Left cardiac atrium (tissue), 4 donors: ENCODE data around the gene TCP1. TPM values are rescaled to one million over a fixed set of nuclear protein-coding genes. Genes with fewer than 3 reads are reported as not detected.
A peak's percentile ranks its signal among the peaks of the same experiment; 100 is the strongest.

Experiments
- ATAC-seq, 2 donors: fragments of 200-7000 bp; cut with Tn5 transposase; one replicate each; pipeline ENCODE4 v1.9.1; 2020; ENCODE audit warnings: mild to moderate bottlenecking in 2 of 2, moderate library complexity in 2 of 2
- DNase-seq: peaks from one replicate; pipeline ENCODE4 v3.0.0-alpha.2; 2020
- intact Hi-C, 2 donors: fragments of 100-400 bp; cut with DNase I; formaldehyde crosslinking; loops; one replicate each; pipeline versions ENCODE4 v1.14.1 to v1.15.1; 2022 to 2023
- total RNA-seq, 2 donors: library from RNA; stranded (reverse); fragmentation: NEBNext Ultra II Directional; extraction: Animal tissue kit (Norgen Biotek cat#: 25700); gene quantifications; one replicate each; pipeline ENCODE4 v1.2.1, GENCODE V29; 2021
- donor health status: DM: no; HTN: yes; CAD: no.
- donor health status: DM: no; HTN: yes; CAD: no; lungs with severe emphysema.
- donor health status: DM: yes; HTN: yes; CAD: no.
- donor health status: Dilated cardiomyopathy.

Gene TCP1
- total RNA-seq, 2 donors from 2014 or later = 145 to 165 TPM

DNA sequence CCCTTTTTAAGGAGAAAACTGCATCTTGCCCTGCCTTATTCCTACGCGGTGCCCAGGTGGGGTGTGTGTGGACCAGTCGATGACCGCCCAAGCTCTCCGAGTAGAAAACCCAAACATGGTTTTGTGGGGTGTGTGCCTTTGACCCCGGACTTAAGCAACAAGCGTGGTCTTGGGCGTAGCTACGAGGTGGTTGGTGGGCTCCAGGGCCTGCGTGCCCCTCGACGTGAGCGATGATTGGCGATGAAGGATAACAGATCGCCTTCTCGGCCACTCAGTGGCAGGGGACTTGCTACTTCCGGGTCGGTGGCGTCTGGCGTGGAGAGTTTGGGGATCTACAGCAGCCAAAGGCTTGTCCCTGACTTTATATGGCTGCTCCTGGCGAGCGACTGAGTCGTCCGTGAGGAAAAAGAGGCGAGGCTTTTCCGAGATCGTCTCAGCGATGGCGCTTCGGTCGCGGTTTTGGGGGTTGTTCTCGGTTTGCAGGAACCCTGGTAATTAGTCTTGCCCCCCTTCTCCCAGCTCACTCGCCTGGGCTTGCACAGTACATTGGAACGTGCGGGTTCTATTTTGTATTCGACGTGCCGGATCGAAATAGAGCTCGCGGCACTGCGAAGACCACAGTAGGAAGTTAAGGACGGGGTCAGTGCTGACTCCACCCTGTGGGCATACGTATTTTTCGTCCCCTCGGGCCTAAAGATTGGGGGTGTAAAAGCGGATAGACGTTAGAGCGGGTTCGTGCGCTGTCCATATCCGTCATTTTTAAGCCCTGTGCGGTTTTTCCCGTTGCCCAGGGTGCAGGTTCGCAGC lies 950 bp upstream of the TCP1 start, which contains the start of gene MRPL18:
Gene MRPL18, plus strand, starts transcription at position 319 of the 807 bp plus-strand sequence. Its CDS starts 121 bp downstream, at position 440.
- DNase-seq = peak; percentile 97
- ATAC-seq = peak; percentile 94 to 95
- intact Hi-C loops = no loop called here

DNA sequence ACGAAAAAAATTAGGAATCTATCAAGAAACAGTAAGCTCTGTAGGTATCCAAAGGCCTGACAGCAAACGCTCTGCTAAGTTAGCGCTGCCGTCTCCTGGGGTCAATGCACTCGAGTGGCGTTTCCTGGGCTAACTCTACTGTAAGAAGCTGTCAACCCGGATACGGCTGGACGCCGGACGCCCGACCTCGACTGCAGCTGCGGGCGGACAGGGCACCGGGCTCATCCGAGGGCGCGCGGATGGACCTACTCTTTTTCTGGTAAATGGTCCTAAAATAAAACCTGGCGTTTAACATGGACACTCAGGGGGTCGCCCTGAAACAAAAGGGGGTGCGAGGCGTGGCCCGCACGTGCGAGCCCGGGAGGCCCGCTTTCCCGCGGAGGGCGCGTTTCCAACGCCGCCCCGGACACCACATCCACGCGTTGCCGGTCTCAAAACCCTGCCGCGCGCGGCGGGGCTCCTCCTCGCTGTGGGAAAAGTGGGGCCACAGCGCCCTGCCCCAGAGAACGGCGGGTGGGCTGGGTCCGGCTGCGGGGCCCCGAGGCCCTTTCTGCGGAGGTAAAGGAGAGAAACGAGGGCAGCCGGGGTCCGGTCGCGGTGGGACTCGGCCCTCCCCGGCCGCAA lies 537 bp downstream of the TCP1 start:
- peak in 1 of 2 donors; percentile 9 for ATAC-seq
- DNase-seq = peak; percentile 53
- intact Hi-C loops = loop anchor here in 1 of 2 donors (2.0 kb wide), 1 partner anchor 96 kb away; the partner anchor contains the start of gene SOD2

DNA sequence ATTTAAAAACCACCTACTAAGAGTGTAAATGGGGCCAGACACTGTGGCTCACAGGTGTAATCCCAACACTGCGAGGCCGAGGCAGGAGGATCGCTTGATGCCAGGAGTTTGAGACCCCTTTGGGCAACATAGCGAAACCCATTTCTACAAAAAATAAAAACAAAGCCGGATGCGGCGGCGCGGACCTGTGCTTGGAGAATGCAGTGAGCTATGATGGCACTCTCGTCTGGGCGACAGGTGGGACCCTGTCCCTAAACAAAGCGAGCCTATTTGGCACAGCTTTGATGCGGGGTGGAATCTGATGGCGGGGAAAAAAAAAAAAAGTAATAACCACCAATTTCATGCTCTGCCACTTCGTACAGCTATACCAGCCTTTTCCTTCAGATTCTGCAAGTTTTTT lies 1.1 kb downstream of the TCP1 start:
- ATAC-seq (no peak), DNase-seq (no peak)
- intact Hi-C loops = loop anchor here in 1 of 2 donors (2.0 kb wide), 1 partner anchor 95 kb away; the partner anchor contains the start of gene SOD2

DNA sequence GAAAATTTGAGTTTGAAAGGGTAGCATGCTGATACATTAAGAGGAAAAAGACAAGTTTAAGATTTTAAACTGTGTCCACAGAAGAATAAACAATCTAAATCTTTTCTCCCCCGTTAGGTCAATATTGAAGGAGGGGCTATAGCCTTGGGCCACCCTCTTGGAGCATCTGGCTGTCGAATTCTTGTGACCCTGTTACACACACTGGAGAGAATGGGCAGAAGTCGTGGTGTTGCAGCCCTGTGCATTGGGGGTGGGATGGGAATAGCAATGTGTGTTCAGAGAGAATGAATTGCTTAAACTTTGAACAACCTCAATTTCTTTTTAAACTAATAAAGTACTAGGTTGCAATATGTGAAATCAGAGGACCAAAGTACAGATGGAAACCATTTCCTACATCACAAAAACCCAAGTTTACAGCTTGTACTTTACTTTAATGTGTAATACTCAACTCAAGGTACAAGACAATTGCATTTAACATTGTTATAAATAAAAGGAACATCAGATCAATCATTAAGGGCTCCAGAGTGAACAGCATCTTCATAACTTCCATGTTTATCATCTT lies 10.8 kb downstream of the TCP1 start:
- intact Hi-C loops = no loop called here
- DNase-seq (no peak), ATAC-seq (no peak)

DNA sequence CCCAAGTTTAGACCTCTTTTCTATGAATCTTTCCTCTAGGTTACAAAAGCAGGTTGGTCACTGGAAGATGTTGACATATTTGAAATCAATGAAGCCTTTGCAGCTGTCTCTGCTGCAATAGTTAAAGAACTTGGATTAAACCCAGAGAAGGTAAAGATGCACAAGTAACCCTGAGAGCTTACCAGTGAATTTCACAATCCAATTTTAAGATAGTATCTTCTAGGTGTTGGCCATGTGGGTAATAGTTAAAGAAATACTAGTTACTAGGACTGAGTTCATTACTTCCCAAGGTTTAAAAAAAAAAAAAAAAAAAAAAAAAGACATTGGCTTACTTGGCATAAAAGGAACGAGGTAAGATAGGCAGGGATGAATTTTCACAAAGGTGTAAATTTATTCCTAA lies 11.3 kb downstream of the TCP1 start:
- intact Hi-C loops = no loop called here
- no peak for ATAC-seq
- DNase-seq = no peak

DNA sequence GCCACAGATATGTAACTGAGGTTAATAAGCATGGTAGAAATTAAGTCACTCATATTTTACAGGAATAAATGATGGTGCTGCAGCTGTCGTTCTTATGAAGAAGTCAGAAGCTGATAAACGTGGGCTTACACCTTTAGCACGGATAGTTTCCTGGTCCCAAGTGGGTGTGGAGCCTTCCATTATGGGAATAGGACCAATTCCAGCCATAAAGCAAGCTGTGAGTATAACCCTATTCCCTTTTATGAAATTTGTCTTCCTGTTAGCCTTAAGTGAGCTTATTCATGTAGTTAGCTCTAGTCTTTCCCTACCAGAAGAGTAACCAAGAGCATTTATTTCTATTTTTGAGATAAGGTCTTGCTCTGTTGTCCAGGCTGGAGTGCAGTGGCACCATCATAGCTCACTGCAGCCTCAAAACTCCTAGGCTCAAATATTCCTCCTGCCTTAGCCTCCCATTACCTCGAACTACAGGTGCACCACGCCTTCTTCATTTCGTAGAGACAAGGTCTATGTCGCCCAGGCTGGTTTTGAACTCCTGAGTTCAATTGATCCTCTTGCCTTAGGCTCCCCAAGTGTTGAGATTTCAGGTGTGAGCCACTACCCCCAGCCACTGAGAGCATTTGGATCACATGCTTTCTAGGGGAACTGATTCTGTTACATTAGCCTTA lies 12.0 kb downstream of the TCP1 start:
- ATAC-seq (no peak), DNase-seq (no peak)
- intact Hi-C loops = no loop called here

DNA sequence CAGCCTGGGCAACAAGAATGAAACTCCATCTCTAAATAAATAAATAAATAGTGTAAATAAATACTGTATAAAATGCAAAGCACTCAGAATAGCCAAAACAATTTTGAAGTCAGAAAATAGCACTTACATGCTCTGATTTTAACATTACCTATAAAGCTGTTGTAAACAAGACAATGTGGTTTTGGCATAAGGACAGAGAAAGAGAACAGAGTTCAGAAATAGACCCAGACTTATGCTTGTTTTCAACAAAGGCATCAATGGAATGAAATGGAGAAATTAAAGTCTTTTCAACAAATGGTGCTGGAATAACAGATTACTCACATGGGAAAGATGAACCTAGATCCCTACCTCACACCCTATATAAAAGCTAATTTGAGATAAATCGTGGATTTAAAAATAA lies 17.2 kb downstream of the TCP1 start:
- no peak for DNase-seq
- intact Hi-C loops = no loop called here
- ATAC-seq = no peak

DNA sequence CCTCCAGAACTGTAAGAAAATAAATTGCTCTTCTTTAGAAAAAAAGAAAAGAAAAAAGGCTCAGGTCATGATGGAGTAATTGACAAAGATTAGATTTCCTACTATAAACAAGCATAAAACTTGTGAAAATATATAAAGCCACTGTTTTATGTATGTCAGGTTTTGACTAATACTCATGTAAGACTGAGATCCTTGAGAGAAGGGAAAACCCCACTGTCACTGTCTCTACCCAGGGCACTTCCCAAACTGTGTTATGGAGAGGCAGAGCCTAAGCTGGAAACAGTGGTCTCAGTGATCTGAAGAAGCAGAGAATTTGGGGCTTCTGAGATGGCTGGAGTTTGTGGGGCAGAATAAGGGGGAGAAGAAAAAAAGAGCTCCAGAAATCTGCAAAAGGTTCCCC lies 19.9 kb downstream of the TCP1 start:
- no peak for ATAC-seq
- DNase-seq = no peak
- intact Hi-C loops = no loop called here

DNA sequence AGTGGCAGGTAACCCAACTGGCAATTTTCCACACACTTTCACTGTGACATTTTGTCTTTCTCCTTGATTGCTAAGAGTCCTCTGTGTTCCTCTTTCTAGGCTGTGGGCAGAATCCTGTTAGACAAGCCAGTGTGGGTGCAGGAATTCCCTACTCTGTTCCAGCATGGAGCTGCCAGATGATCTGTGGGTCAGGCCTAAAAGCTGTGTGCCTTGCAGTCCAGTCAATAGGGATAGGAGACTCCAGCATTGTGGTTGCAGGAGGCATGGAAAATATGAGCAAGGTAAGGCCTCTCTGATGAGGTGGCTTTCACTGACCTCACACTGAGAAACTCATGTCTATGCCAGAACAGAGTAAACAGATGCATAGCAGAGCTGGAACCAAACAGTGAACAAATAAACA lies 22.5 kb downstream of the TCP1 start:
- no peak for ATAC-seq
- intact Hi-C loops = no loop called here
- no peak for DNase-seq

DNA sequence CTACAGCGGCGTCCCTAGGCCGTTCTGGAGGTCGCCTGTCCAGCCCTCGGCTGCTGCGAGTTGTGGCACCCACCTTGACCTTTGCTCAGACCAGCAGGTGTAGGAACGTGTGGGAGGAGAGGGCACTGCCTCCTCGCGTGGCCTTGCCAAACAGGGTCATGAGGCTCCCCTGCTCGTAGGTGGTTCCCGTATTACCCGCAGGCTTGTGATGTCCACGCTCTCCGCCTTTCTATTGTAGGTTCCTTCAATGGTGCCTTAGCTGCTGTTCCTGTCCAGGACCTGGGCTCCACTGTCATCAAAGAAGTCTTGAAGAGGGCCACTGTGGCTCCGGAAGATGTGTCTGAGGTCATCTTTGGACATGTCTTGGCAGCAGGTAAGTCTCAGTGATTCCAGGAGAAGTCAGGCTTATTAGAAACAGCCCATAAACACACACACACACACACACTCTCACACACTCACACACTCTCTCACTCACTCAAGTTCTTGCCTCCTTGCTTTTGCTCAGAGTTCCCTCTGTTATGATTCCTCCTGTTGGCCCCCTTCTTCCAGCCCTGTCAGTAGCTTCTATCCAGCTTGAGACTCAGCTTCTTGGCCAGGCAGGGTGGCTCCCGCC lies 26.6 kb downstream of the TCP1 start:
- intact Hi-C loops = no loop called here
- DNase-seq = peak; percentile 32
- peak in 1 of 2 donors; percentile 0 for ATAC-seq

DNA sequence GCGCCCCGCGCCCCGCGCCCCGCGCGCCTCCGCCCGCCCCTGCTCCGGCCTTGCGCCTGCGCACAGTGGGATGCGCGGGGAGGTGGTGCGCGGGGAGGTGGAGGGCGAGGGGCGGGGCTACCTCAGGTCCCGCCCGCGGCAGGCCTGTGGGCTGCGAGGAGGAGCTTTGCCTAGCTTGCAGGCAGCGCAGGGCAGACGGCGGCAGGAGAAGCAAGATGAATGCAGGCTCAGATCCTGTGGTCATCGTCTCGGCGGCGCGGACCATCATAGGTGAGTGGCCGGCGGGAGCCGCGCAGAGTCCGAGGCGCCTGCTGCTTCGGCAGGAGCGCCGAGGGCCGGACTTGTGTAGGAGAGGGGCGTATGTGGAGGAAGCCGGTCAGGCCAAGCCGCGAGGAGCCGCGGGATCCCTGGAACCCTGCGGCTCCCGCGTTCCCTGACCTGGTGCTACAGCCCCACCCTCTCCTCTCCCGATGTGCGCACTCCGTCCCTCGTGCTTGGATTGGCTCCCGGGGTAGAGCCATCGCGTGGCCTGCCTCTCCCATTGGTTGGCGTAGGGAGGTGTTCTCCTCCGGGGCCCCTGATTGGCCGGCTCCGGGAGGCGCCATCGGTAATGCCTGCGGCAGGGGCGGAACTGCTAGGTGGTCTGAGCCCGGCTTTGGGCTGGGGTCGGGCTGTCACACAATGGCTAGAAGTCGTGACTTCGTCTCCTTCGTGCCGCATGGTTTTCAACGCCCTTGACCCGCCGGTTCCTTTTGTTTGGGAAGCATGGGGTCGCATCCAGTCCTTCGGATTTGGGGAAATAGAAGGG lies 27.3 kb downstream of the TCP1 start, which contains the start of gene ACAT2:
Gene ACAT2, plus strand, starts transcription at position 173 of the 808 bp plus-strand sequence. Its CDS starts 43 bp downstream, at position 216.
- intact Hi-C loops = no loop called here
- peak; percentile 98 to 99 for ATAC-seq
- peak; percentile 97 for DNase-seq

DNA sequence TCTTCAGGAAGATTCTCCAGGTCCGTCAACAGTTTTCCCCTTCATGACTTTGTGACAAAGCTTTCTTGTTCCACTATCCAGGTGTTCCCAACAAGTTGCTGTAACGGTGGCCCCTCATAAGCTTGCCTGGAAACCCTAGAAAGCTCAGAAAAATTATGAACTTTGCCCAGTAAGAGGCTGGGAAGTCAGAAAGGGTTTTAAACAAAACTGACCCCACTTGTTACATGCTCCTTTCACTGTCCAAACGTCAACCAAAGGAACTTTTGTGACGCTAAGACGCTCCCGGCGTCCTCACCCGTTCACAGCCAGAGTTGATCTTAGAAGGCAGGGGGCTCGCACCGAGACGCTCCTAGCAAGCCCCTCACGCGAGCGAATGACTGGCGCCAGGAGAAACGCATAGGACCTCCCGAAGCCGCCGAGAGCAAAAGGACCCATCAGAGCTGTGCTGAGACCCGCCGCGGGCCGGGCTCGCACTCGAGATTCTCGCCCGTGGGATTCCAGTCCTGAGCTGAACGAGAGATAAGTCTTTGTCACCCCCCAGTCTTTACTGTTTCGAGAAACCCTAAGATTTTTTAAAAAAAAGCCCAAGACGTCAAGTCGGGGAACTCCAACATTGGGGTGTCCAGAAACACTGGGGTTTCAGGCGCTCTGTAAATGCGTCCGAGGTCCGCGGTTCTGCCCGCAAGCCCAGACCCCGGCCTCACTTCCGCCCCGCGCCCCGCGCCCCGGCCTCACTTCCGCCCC lies 28.1 kb downstream of the TCP1 start:
- DNase-seq (peak; percentile 37), ATAC-seq (no peak)
- intact Hi-C loops = no loop called here

DNA sequence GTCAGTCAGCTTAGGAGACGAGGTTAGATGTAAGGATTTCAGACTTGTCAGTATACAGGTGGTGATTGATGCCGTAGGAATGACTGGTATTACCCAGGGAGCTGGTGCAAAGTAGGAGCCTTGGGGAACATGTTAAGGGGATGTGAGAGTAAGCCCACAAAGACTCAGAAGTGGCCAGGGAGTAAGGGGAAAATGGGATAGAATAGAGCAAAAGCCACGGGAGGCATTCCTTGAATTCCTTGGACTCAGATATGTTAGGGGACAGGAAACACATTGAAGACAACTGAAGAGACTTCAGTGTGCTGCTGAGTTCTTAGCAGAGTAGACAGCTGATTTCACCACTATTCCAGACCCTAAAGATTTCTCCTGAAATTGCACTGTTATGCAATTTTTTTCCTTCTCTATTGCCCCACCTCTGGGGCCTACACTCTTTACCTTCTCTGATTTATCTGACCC lies 28.8 kb downstream of the TCP1 start:
- ATAC-seq (no peak), DNase-seq (no peak)
- intact Hi-C loops = no loop called here

DNA sequence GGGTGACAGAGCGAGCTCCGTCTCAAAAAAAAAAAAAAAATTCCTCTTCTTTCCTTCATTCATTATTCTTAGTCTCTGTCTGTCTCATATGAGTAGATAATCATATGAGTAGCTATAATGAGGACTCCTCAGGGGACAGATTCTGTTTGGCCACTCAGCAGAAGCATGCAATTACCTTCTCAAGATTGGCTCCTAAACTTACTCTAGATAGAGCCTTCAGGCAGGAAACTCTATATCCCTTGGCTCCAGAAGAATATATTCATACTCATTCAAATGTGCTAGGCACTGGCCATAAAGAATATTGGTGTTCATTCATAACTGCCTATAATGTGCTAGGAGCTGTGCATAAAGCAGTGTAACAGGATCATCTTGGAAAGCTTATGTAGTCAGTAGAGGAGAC lies 29.8 kb downstream of the TCP1 start:
- intact Hi-C loops = no loop called here
- ATAC-seq (no peak), DNase-seq (no peak)

DNA sequence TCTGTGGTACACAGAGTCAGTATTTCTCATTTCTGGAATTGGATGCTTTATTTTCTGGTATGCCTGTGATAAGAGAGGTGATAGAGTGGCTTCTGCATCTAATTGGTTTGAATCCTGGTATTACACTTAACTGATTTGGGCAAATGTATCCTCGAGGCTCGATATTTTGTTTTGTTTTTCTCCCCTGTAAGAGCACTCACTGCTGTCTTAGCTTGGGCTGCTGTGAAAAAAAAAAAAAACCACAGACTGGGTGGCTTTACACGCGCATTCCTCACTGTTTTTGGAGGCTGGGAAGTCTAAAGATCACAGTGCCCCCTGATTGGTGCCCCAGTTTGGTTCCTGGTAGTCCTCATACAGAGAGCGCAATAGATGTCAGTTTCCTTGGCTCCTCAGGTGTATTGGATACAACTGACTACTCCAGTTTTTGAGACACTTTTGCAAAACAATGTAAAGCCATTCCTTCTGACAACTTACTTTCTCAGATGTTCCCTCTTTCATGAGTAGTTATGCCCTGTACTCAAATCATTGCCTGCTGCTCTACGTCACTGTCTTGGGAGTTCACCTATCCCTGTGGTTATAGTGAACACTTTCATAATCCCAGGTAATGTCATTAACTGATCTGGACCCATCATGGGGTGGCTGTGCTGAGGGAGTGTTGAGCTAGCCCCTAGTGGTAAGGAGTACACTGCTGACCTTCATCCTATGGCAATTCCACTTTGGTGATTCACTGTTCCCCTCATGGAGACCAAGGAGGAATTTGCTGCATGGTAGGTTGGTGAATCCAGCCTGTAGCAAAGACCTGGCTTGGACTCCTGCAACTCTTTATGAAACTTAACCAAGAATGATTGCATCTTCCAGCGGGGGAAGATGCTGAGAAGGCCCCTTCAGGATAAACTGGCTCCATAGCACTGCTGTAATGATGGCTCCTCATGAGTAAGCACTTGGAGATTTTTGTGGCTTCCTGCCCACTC lies 31.1 kb downstream of the TCP1 start:
- DNase-seq (no peak), ATAC-seq (no peak)
- intact Hi-C loops = no loop called here

DNA sequence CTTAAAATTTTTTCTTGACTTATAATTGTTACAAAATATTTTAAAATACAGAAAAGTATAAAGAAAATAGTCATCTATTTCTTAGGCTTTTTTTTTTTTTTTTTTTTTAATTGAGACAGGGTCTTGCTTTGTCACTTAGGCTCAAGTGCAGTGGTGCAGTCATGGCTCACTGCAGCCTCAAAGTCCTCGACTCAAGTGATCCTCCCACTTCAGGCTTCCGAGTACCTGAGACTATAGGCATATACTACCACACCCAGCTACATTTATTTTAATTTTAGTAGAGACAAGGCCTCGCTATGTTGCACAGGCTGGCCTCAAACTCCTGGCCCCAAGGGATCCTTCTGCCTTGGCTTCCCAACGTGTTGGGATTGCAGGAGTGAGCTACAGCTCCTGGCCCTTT lies 32.9 kb downstream of the TCP1 start:
- ATAC-seq (no peak), DNase-seq (no peak)
- intact Hi-C loops = no loop called here
